Adrenal gland (tissue), 12 donors: ENCODE results near the gene VRK1. TPM values are rescaled to one million over a fixed set of nuclear protein-coding genes. Genes with fewer than 3 reads are reported as not detected.

Experiments
- DNase-seq, 7 donors: peaks; one replicate each; pipeline ENCODE4 v3.0.0-alpha.2; 2019 to 2020
- H3K27ac ChIP-seq, 5 donors: fragments of 200-600 bp; sonication (generic) in 4 of 5; 1 replicate in 3 of 5; 2 replicates in 2 of 5; pipeline versions ENCODE4 v1.5.1 to v1.8.0; 2016 to 2020; ENCODE audit warnings: mild to moderate bottlenecking in 1 of 5
- H3K27me3 ChIP-seq: fragments of 200-600 bp; 2 replicates; pipeline ENCODE4 v1.8.0; 2021
- H3K36me3 ChIP-seq, 2 donors: fragments of 200-600 bp; replicated peaks in 1 of 2; 1 replicate in 1 of 2; 2 replicates in 1 of 2; pipeline versions ENCODE4 v1.5.1 to v1.8.0; 2018 to 2022
- H3K4me1 ChIP-seq, 2 donors: fragments of 200-600 bp; replicated peaks in 1 of 2; 1 replicate in 1 of 2; 2 replicates in 1 of 2; pipeline versions ENCODE4 v1.5.1 to v1.8.0; 2018 to 2021
- H3K4me3 ChIP-seq, 4 donors: fragments of 200-600 bp; sonication (generic) in 3 of 4; one replicate each; pipeline ENCODE4 v1.5.1; 2016 to 2018
- H3K9me3 ChIP-seq, 3 donors: fragments of 200-600 bp; sonication (generic) in 1 of 3; replicated peaks in 1 of 3; 1 replicate in 2 of 3; 2 replicates in 1 of 3; pipeline versions ENCODE4 v1.5.1 to v1.8.0; 2016 to 2021
- CTCF ChIP-seq, 6 experiments: fragments of 450-650 bp in 4 of 6; fragments of 200-600 bp in 2 of 6; sonication (generic) in 1 of 6; IDR thresholded peaks; 1 replicate in 5 of 6; 2 replicates in 1 of 6; pipeline versions ENCODE4 v1.5.1 to v1.8.0; 2016 to 2021; ENCODE audit warnings: antibody characterized with exemption in 6 of 6, mild to moderate bottlenecking in 2 of 6, moderate library complexity in 1 of 6
- POLR2A ChIP-seq, 2 donors: fragments of 450-650 bp; IDR thresholded peaks; one replicate each; pipeline ENCODE4 v1.6.1; 2017; ENCODE audit warnings: antibody characterized with exemption in 2 of 2, mild to moderate bottlenecking in 2 of 2, moderate library complexity in 1 of 2
- WGBS, 4 donors: extraction: QIAGEN DNeasy Blood & Tissue Kit in 2 of 4; methylation state at CpG; one replicate each; pipeline versions ENCODE4 v1.1.5 to v1.1.7; 2013 to 2017; 5-methylcytosine and 5-hydroxymethylcytosine counted together
- intact Hi-C, 2 donors: fragments of 100-400 bp; cut with DNase I; formaldehyde crosslinking; loops; one replicate each; pipeline versions ENCODE4 v1.14.1 to v1.15.0; 2022 to 2023
- polyA plus RNA-seq, 3 donors: library from polyadenylated mRNA; stranded (reverse); fragments of 200-250 nt in 2 of 3; fragments of 350-450 nt in 1 of 3; fragmentation: Illumina TruSeq in 1 of 3; extraction: RNeasy Lipid Tissue Mini Kit (QIAGEN cat#74804) in 1 of 3; gene quantifications; one replicate each; pipeline ENCODE4 v1.2.3, GENCODE V29; 2013 to 2014
- total RNA-seq, 9 donors: library from RNA; depleted of rRNA in 4 of 9; stranded (reverse); fragments of >200 nt in 4 of 9; fragments of 120-200 nt in 1 of 9; fragmentation: NEBNext Ultra II Directional in 1 of 9; extraction: Animal tissue kit (Norgen Biotek cat#: 25700) in 1 of 9; gene quantifications; one replicate each; pipeline versions ENCODE4 v1.1.0 to v1.2.4, GENCODE V29; 2013 to 2023
- donor health status: healthy with polysubstance abuse.
- donor health status: Bipolar disorder and iron deficiency.
- donor health status: DM: yes; HTN: yes; CAD: no.
- donor health status: DM: no; HTN: no; CAD: no.
- donor health status: DM: no; HTN: no; CAD: no.
- donor health status: DM: yes; HTN: yes; CAD: no.

VRK1 gene
- total and polyA plus RNA-seq, 12 donors = 2.9 to 25.5 (median 7.0) TPM

- Histone ChIP-seq H3K27me3 (no peaks in the 10 kb centered on the region), H3K4me3 (no peak overlapping the region), H3K27ac (no peak overlapping the region), H3K9me3 (no peaks in the 10 kb centered on the region), H3K4me1 (no peaks in the 10 kb centered on the region), H3K36me3 (no peaks in the 10 kb centered on the region)
- peak in 5 of 7 donors; percentile 24 to 68 (median 31) for DNase-seq
- no peak for TF ChIP-seq CTCF (IDR thresholded peaks at IDR 0.05)
- no peak for TF ChIP-seq POLR2A (IDR thresholded peaks at IDR 0.05)
- 16 to 44% (median 28%) methylated on average over 7 of the region's 7 CpGs for WGBS, 4 donors
- intact Hi-C loops = no loop called here
Observed at GRCh38 chr14:96917442-96917963, 120.3 kb downstream of the VRK1 start.

GRCh38 chr14:96920023-96920422, 122.8 kb downstream of the VRK1 start:
- Histone ChIP-seq H3K27me3 (no peaks in the 10 kb centered on the region), H3K27ac (no peak overlapping the region), H3K9me3 (no peaks in the 10 kb centered on the region), H3K4me3 (no peak overlapping the region), H3K36me3 (no peaks in the 10 kb centered on the region), H3K4me1 (no peaks in the 10 kb centered on the region)
- TF ChIP-seq POLR2A (IDR thresholded peaks at IDR 0.05) = no peak
- no peak for TF ChIP-seq CTCF (IDR thresholded peaks at IDR 0.05)
- no peak for DNase-seq
- WGBS, 4 donors = 62 to 96% (median 81%) methylated on average over 3 of the region's 3 CpGs
- intact Hi-C loops = no loop called here

GRCh38 chr14:96920820-96921219, 123.6 kb downstream of the VRK1 start:
- 88 to 99% (median 88%) methylated on average over 3 of the region's 3 CpGs for WGBS, 4 donors
- Histone ChIP-seq H3K27ac (no peak overlapping the region), H3K36me3 (no peaks in the 10 kb centered on the region), H3K9me3 (no peaks in the 10 kb centered on the region), H3K4me3 (no peak overlapping the region), H3K27me3 (no peaks in the 10 kb centered on the region), H3K4me1 (no peaks in the 10 kb centered on the region)
- TF ChIP-seq CTCF (IDR thresholded peaks at IDR 0.05) (no peak), POLR2A (IDR thresholded peaks at IDR 0.05) (no peak)
- no peak for DNase-seq
- intact Hi-C loops = no loop called here

- Histone ChIP-seq H3K9me3 (no peaks in the 10 kb centered on the region), H3K4me3 (no peak overlapping the region), H3K27me3 (no peaks in the 10 kb centered on the region), H3K36me3 (no peaks in the 10 kb centered on the region), H3K4me1 (no peaks in the 10 kb centered on the region), H3K27ac (no peak overlapping the region)
- no peak for DNase-seq
- WGBS, 4 donors = 88 to 98% (median 96%) methylated on average over 8 of the region's 8 CpGs
- intact Hi-C loops = no loop called here
- TF ChIP-seq CTCF (IDR thresholded peaks at IDR 0.05) (no peak), POLR2A (IDR thresholded peaks at IDR 0.05) (no peak)
Observed at GRCh38 chr14:96922986-96923385, 125.8 kb downstream of the VRK1 start.
